Panc1 (cell line): ENCODE measurements around the gene EPOP. TPM values are rescaled to one million over a fixed set of nuclear protein-coding genes. Genes with fewer than 3 reads are reported as not detected.

Experiments
- ATAC-seq: fragments of 200-7000 bp; cut with Tn5 transposase; 2 replicates; pipeline ENCODE4 v1.9.1; 2020; ENCODE audit warnings: mild to moderate bottlenecking, moderate library complexity
- BruUV-seq: library from RNA; stranded (reverse); fragments of 400-500 nt; replicated peaks from 2 replicates; lab custom pipeline; 2021; lab: Mats Ljungman, UMichigan
- CTCF ChIA-PET: fragments of 300-600 bp; sonication (Branson Sonifier 250); formaldehyde crosslinking; loops from one replicate; lab custom pipeline; 2022; ENCODE audit warnings: antibody characterized with exemption; lab: Charles Lee
- POLR2A ChIA-PET: fragments of 300-600 bp; sonication (Branson Sonifier 250); formaldehyde crosslinking; loops from one replicate; lab custom pipeline; 2022; ENCODE audit warnings: antibody characterized with exemption; lab: Charles Lee
- DNase-seq: peaks from one replicate; pipeline ENCODE4 v3.0.0-alpha.2; 2010; ENCODE audit warnings: low read depth, low spot score
- H3K27ac ChIP-seq: 2 replicates; pipeline ENCODE4 v1.5.1; 2011; ENCODE audit warnings: mild to moderate bottlenecking, low read length, inconsistent platforms
- H3K27me3 ChIP-seq: fragments of 200-500 bp; sonication (Bioruptor generic); 2 replicates; pipeline ENCODE4 v1.6.0; 2014; ENCODE audit warnings: low read length, inconsistent platforms; ENCODE audit not compliant: control insufficient read depth, insufficient read depth
- H3K36me3 ChIP-seq: fragments of 200-500 bp; sonication (Bioruptor generic); 2 replicates; pipeline ENCODE4 v1.5.1; 2014; ENCODE audit warnings: inconsistent platforms, mild to moderate bottlenecking, low read length, moderate library complexity; ENCODE audit not compliant: control insufficient read depth, insufficient read depth
- H3K4me1 ChIP-seq: 2 replicates; pipeline ENCODE4 v1.5.1; 2011; ENCODE audit warnings: inconsistent platforms, mild to moderate bottlenecking, low read length, moderate library complexity; ENCODE audit not compliant: control insufficient read depth, insufficient read depth
- H3K4me3 ChIP-seq, 2 experiments: 2 replicates each; pipeline ENCODE4 v1.5.1; 2011 to 2012; ENCODE audit warnings: low read depth in 2 of 2, low read length in 2 of 2, mild to moderate bottlenecking in 2 of 2, inconsistent platforms in 1 of 2, moderate library complexity in 1 of 2
- H3K9me3 ChIP-seq: fragments of 200-500 bp; sonication (Bioruptor generic); 2 replicates; pipeline ENCODE4 v1.5.1; 2014; ENCODE audit warnings: low read depth, mild to moderate bottlenecking, inconsistent platforms, low read length, moderate library complexity; ENCODE audit not compliant: control insufficient read depth, insufficient read depth
- CTCF ChIP-seq: fragments of 450-650 bp; IDR thresholded peaks from 2 replicates; pipeline ENCODE4 v1.5.1; 2017; ENCODE audit warnings: mild to moderate bottlenecking
- POLR2AphosphoS5 ChIP-seq: IDR thresholded peaks from 2 replicates; pipeline ENCODE4 v1.6.1; 2012; ENCODE audit warnings: mild to moderate bottlenecking, low read depth, low read length, moderate library complexity
- SIN3A ChIP-seq: IDR thresholded peaks from 2 replicates; pipeline ENCODE4 v1.6.1; 2012; ENCODE audit warnings: low read depth, mild to moderate bottlenecking, low read length, moderate library complexity, borderline replicate concordance; ENCODE audit not compliant: insufficient read depth
- TCF7L2 ChIP-seq: IDR thresholded peaks from 2 replicates; pipeline ENCODE4 v1.6.1; 2011; ENCODE audit warnings: mild to moderate bottlenecking, low read depth, low read length, inconsistent platforms
- in situ Hi-C: cut with HindIII; loops from 2 replicates; pipeline ENCODE4 v1.10.0; 2016; ENCODE audit warnings: low sequenced_read_pairs, low pct_unique_long_range_greater_than_20kb
- intact Hi-C: fragments of 100-400 bp; cut with micrococcal nuclease; formaldehyde crosslinking; loops from one replicate; pipeline ENCODE4 v1.10.0; 2022; ENCODE audit not compliant: unreplicated experiment
- total RNA-seq: library from RNA; stranded (reverse); gene quantifications from one replicate; pipeline ENCODE4 v1.2.1, GENCODE V29; 2021; ENCODE audit not compliant: unreplicated experiment

The EPOP gene
- total RNA-seq, 1 experiment from 2014 or later = 19.9 TPM

DNA sequence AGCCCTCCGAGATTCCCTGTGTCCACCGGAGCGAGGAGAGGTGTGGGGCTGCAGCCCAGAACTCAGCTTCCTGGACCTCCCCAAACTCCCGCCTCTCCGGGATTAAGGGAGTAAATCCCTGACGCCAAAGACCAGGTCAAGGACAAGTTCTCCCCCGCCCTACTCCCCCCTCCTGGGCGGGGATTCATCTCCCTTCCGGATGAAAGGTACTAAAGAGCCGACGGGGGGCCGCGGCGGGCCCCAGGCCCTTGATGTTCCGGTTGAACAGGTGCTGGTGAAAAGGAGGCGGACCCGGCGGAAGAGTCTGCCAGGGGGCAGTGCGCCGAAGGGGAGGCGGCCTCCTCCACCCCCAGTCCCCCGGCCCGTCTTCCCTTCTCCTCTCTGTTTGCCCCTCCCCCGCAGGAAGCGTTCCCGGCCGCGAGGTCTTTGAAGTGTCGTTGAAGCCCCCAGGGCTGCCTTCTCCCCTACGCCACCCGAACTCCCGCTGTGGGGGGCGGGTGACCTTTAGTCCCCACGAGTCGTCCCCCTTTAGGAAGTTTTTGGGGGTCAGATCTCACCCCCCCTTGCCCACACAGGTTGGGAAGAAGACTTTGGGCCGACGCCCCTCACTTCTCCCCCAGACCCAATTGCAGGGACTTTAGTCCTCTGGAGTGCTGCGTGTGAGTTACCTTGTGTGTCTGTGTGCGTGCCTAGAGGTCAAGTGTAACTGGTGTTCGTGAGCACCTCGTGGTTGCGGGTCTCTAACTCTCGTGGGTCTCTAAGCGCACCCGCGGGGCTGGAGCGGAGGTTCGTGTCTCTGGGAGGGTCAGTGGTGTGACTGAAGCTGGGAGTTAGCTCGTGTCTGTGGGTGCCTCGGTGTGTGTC, 29.2 kb upstream of the EPOP start:
- BruUV-seq = no TSS peak
- peak overlapping the region; percentile 90 for H3K27ac ChIP-seq

DNA sequence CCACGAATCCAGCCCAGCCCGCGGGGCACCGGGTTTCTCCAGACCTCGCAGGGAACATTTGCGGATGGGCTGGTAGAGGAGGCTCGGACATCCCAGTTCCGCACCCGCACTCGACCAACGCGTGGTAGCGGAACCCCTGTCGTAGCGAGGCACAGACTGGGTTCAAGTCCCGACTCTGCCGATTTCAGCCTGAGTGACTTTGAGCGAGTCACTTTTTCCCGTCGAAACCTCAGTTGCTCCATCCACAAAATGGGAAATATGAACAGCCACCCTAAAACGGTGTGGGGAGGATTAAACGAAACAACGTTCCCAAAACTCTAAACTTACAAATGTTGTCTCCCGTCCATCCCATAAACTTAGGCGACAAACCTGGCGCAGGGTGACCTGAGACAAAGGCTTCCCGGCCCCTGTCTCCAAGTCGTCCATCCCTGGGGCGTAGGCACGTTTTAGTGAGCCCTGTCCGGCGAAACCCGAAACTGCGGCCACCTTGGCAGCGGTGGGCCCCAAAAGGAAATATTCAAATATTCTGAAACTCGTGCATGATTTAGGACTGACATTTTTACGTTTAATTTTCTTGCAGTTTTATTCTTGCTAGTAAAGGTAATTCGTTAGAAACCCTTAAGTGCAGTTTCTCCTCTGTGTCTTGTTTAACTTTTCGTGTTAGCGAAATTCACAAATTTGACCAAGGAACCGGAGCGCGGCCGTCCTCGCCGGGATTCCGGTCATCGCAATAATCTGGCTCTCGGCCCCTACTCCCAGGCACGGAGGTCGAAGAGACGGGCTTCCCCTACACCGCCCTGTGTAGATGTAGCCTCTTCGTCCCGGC, 28.4 kb upstream of the EPOP start:
- intact Hi-C loops = no loop called here
- POLR2A ChIA-PET = no interaction called here
- H3K36me3 ChIP-seq = no peaks in the 10 kb centered on the region; the same call in 1 of the 2 replicates
- H3K27ac ChIP-seq = peak overlapping the region; percentile 90
- no peak for ATAC-seq
- no peak for DNase-seq
- no peaks in the 10 kb centered on the region for H3K9me3 ChIP-seq
- in situ Hi-C loops = no loop called here
- H3K4me1 ChIP-seq = peaks cover 10% of the 10 kb centered on the region
- no peak for TF ChIP-seq TCF7L2
- peak overlapping the region; percentile 67 to 82 for H3K4me3 ChIP-seq
- no TSS peak for BruUV-seq
- H3K27me3 ChIP-seq = no peaks in the 10 kb centered on the region
- CTCF ChIA-PET = no interaction called here

More for the DNA sequence above, 29.2 kb upstream of the EPOP start:
- peaks cover 10% of the 10 kb centered on the region for H3K4me1 ChIP-seq
- no peaks in the 10 kb centered on the region for H3K27me3 ChIP-seq
- ATAC-seq (peak; percentile 37), DNase-seq (no peak)
- in situ Hi-C loops = no loop called here
- TF ChIP-seq TCF7L2 (peak; percentile 98), POLR2AphosphoS5 (no peak)
- POLR2A ChIA-PET = no interaction called here
- peak overlapping the region; percentile 67 to 82 for H3K4me3 ChIP-seq
- H3K9me3 ChIP-seq = no peaks in the 10 kb centered on the region
- CTCF ChIA-PET = no interaction called here
- intact Hi-C loops = no loop called here
- H3K36me3 ChIP-seq = no peaks in the 10 kb centered on the region; the same call in 1 of the 2 replicates

GRCh38 chr17:38702166-38702915, 27.6 kb upstream of the EPOP start:
- ATAC-seq (peak; percentile 73), DNase-seq (no peak)
- H3K4me3 ChIP-seq = peak overlapping the region; percentile 67 to 82
- intact Hi-C loops = no loop called here
- H3K27ac ChIP-seq = peak overlapping the region; percentile 90
- ChIA-PET CTCF (no interaction called here), POLR2A (no interaction called here)
- H3K9me3 ChIP-seq = no peaks in the 10 kb centered on the region
- BruUV-seq = TSS peak; percentile 57
- peaks cover 10% of the 10 kb centered on the region for H3K4me1 ChIP-seq
- no peaks in the 10 kb centered on the region; the same call in 1 of the 2 replicates for H3K36me3 ChIP-seq
- TF ChIP-seq CTCF = no peak
- TF ChIP-seq SIN3A = peak; percentile 57; the same call in 1 of the 2 replicates
- peak; percentile 59 for TF ChIP-seq POLR2AphosphoS5
- TF ChIP-seq TCF7L2 = no peak
- in situ Hi-C loops = no loop called here
- no peaks in the 10 kb centered on the region for H3K27me3 ChIP-seq
